GM12891 (cell line): ENCODE data around the gene PINK1.

ENCODE experiments used
- POLR2A ChIP-seq: IDR thresholded peaks from 2 replicates; pipeline ENCODE4 v1.6.1; 2011; ENCODE audit warnings: low read depth, low read length, control low read depth
- POLR2AphosphoS5 ChIP-seq: IDR thresholded peaks from 2 replicates; pipeline ENCODE4 v1.6.1; 2011; ENCODE audit warnings: low read depth, low read length, control low read depth

DNA sequence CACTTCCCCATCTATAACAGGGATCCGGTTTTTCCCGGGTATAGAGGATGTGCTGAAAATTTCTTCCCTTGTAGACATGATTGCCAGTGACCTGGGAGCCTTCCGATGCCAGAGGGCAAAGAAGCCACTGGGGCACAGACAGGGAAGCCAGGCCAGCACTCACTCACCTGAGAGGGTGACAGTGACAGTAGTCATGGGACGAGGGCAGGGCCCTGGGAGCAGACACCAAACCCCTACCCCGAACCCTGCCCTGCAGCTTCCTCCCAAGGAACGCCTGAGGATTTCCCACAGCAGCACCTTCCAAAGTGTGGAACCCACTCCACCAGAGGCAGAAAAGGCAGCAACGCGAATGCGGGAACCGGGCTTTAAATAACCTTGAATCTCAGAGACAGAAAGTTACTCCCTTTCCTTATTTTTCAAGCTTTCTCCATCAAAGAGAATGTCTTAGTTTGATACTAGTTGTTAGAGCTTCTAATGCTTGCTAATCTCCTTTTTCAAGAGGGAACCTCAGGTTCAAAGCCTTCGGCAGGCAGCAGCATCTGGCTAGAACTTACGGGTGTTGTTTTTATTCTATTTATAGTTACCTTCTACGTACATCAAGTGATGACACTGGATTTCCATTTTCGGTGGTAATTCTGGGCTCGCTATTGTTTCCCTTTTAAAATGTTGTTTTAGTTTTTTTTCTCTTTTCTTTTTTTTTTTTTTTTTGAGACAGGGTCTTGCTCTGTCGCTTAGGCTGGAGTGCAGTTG, 25.1 kb downstream of the PINK1 start:
- TF ChIP-seq POLR2AphosphoS5 (no peak), POLR2A (no peak)
